Islet of Langerhans (tissue), 1 donor: ENCODE measurements around the gene SFN.
"Not testable (repeated sequence)": the region's sequence is repeated elsewhere in the genome, so short reads cannot be mapped to it uniquely, and the experiment has no call there.

Experiments used
- FAIRE-seq: peaks from one replicate; lab custom pipeline; 2011; peaks lifted over from hg19 to GRCh38; lab: Jason Lieb, UNC

The SFN gene

DNA sequence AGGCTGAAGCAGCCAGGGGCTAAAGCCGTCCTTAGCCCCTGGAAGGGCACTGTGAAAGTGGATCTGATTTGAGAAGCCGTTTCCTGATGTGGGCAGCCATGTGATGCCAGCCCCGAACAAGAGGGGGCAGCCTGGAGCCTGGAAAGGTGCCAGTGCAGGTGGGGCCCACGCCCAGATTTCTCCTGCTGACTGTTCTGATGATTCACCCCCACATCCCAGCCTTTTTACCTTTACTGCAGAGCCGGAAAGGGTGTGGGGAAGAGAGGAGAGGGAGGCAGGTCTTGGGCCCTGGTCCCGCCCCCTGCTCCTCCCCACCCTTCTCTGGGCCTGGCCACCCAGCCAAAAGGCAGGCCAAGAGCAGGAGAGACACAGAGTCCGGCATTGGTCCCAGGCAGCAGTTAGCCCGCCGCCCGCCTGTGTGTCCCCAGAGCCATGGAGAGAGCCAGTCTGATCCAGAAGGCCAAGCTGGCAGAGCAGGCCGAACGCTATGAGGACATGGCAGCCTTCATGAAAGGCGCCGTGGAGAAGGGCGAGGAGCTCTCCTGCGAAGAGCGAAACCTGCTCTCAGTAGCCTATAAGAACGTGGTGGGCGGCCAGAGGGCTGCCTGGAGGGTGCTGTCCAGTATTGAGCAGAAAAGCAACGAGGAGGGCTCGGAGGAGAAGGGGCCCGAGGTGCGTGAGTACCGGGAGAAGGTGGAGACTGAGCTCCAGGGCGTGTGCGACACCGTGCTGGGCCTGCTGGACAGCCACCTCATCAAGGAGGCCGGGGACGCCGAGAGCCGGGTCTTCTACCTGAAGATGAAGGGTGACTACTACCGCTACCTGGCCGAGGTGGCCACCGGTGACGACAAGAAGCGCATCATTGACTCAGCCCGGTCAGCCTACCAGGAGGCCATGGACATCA lies at the start of gene SFN:
Gene SFN, plus strand, starts transcription at position 369 of the 904 bp plus-strand sequence. Its CDS starts 64 bp downstream, at position 433.
- FAIRE-seq: no peak

DNA sequence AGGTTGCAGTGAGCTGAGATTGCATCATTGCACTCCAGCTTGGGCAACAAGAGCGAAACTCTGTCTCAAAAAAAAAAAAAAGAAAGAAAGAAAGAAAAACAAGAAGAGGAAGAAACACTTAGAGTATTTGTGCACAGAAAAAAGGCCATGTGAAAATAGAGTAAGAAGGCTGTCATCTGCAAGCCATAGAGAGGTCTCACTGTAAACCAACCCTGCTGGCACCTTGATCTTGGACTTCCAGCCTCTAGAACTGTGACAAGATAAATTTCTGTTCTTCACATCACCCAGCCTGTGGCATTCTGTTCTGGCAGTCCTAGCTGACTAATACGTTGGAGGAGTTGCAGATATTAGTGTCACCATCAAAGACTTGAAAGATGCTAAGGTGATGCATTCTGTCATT lies 48.6 kb upstream of the SFN start:
- FAIRE-seq: no peak

DNA sequence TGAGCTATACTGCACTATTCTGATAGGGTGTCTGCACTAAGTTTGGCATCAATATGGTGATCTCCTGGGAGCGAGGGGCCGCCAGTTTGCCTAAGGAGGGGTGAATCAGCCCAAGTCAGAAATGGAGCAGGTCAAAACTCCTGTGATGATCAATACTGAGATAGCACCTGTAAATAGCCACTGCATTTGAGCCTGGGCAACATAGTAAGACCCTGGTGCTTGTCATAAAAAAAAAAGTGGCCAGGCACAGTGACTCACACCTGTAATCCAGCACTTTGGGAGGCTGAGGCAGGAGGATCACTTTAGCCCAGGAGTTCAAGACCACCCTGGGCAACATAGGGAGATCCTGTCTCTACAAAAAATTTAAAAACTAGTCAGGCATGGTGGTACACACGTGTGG lies 48.1 kb upstream of the SFN start:
- FAIRE-seq: no peak

DNA sequence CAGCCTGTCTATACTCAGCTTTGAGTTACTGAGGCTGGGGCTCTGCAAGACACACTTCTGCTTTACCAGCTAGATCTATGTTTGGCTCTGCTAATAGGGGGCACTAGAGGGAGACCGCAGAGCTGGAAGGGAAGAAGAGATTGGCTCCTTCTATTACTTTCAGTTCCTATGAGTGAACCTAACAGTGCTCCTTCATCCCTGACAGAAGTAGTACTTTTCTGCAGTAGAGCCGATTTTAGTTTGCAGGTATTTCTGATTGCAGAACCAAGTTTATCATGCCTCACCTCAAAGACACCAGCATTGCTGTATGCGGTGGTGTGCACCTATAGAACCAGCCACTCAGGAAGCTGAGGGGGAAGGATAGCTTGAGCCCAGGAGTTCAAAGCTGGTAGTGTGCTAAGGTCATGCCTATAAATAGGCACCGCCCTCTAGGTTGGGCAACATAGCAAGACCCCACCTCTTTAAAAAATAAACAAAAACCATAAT lies 42.1 kb upstream of the SFN start:
- no peak for FAIRE-seq

DNA sequence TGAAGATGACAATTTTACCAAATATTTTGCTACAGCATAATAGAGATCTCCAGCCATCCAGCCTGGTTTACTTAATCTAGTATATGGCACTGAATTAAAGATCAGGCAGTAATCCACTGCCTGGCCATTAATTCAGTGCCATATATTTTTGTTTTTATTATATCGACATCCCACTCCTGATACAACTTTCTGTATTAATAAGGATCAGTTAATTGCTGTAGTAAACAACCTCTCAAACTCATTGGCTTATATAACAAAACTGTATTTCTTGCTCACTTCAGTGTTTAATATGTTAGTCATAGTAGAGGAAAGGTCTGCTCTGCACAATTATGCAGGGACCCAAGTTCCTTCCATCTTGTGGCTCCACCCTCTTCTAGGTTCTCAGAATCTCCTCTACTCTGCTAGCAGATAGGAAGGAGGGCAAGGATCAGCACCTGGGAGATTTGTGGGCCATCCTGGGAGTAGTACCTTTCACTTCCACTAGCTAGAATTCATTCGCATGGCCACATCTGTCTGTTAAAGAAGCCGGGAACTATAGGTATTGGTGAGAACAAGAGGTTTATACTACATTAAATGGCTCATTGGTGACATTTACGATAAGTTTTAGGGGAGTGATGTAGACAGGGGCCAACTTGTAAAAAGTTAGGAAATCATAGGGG lies 40.1 kb upstream of the SFN start:
- FAIRE-seq: no peak

DNA sequence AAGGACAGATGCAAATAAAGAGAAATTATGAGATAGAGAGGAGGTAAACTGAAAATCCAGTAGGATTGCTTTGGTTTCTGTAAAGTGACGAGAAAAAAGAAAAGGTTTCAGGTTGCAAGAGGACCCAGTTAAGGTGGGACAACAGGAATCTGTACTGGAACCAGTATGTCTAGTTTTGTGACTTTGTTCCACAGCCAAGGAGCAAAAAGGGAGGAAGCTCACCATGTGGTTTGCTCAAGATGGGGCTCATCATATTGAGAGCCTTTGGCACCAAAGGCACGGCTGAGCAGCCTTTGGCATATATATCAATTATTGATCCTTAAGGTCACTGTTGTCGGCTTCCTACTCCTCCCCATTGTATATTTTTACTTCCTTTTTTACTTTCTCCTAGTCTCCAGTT lies 38.2 kb upstream of the SFN start:
- no peak for FAIRE-seq

DNA sequence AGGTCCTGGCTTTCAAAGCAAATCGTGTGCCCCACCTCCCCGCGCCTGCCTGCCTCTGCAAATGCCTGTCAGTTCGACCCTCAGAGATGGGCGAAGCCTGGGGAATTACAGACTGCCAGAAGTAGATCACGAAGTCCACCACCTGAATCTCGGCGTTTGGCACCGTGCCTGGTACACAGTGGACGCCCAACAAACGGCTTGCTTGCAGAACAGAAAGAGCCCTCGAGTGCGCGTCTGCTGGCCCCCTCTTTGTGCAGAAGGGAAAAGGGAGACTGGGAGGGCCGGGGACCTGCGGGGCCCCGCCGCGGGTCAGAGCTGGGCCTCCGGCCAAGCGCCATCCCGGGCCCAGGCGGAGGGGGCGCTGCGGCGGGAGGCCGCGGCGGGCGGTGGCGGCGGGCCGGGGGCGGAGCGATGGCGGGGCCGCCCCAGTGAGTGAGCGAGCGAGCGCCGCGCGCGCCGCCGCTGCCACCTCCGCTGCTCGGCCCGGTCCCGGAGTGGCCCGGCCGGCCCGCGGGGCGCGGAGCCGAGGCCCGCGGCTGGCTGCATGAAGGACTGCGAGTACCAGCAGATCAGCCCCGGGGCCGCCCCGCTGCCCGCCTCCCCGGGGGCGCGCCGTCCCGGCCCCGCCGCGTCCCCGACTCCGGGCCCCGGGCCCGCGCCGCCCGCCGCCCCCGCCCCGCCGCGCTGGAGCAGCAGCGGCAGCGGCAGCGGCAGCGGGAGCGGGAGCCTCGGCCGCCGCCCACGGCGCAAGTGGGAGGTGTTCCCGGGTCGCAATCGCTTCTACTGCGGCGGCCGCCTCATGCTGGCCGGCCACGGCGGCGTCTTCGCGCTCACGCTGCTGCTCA lies 36.5 kb upstream of the SFN start, which contains the start of gene ZDHHC18:
Gene ZDHHC18, plus strand, starts transcription at position 428 of the 845 bp plus-strand sequence. Its CDS starts 117 bp downstream, at position 545.
- no peak for FAIRE-seq

DNA sequence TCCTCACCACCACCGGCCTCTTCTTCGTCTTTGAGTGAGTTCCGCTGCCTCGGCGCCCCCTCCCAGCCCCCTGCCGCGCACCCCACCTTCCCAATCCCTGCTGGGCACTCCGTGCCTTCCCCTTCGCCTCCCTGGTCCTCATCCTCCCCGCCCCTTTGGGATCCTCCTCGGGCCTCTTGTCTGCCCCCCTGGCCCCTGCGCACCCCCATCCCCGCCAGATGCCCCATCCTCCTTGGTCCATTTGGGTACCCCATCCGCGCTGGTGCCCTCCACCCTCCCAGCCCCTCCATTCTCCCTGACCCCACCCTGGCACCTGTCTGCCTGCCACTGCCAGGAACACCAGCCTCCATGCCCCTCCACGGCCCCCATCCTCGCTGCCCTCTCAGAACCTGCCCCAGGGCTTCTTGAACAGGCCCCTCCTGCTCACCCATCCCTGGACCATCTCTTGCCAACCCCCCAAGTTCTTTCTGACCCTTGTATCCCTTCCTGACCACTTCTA lies 35.8 kb upstream of the SFN start:
- no peak for FAIRE-seq

DNA sequence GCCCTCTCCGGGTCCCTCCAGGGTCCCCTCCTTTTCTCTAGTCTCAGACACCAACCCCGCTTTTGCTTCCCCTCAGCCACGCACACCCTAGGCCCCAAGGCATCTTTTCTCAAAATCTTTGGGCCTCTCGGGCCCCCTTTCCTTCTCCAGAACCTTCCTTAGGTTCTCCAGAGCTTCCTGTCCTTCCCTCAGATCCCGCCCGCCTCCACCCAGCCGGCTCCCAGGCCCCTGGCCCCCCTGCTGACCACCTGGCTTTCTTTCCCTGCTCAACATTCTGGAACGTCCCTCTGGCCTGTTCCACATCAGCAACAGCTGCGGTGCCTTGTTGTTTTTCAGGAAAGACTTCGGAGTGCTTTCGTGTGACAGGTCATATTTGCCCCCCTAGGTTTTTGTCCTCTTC lies 35.3 kb upstream of the SFN start:
- no peak for FAIRE-seq

DNA sequence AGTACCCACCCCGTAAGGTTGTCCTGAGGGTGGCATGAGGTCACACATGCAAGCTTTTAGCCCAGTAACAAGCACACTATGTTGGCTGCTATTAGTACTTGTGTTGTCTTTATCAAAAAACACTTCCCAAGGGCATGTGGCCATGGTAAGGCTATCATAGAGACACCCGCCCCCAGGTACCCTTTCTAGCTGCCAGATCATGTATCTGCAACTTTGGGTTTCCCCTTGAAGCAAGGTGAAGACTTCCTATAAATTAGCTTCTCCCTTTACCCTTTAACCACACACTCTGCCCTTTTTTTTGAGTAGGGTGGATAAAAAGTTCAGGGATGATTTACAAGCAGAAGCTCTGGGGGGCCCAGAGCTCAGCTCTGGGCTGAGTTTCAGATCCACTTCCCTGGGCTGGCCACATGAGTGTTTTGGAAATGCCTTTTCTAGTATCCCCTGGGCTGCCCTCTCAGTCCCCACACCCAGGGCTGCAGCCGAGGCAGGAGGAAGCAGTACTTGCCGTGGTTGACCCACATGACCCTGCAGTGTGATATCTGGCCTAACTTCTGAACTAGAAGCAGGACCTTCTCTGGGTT lies 34.4 kb upstream of the SFN start:
- no peak for FAIRE-seq

DNA sequence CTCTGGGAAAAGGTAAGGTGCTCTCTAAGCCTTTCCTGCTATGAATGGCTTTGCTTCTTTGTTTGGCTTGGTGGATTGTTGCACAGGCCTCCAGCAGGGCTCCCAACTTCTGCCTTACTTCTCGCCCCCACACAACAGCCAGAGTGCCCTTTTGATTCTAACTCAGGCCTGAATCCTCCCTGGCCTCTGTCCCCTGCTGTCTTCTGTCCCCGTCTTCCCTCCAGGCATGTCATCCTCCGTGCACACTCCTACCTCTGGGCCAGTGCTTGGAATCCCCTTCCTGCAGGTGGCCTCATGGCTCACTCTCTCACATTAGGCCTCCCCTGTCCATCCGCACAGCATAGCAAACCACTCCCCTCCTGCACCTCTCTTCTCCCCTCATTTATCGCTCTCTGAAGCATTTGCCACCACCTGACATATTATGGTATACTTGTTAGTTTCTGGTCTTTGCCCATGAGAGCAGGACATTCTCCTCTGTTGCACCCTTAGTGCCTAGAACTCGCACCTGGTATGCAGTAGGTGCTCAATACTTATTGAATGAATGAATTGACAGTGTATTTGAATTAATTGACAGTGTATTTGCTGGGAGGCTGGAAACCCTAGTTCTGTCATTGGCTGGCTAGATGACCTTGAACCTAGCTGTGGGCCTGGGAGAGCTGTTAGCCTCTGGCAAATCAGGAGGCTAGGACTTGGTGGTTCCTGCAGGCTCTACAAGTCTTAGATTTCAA lies 33.6 kb upstream of the SFN start:
- no peak for FAIRE-seq

DNA sequence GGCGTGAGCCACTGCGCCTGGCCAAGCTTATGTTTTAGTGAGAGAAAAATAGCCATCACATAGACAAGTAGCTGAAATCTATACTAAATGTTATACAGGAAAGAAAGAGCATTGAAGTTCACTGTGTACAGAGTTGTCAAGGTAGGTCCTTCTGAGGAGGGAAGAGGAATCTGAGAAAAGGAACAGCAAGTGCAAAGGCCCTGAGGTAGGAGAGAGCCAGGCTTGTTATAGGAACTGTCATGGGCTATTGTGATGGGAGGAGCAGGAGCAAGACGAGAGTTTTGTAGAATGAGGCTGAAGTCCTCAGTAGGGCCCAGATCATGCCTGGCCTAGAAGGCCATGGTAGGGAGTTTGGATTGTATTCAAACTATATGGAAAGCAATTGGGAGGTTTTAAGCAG lies 31.9 kb upstream of the SFN start:
- no peak for FAIRE-seq

DNA sequence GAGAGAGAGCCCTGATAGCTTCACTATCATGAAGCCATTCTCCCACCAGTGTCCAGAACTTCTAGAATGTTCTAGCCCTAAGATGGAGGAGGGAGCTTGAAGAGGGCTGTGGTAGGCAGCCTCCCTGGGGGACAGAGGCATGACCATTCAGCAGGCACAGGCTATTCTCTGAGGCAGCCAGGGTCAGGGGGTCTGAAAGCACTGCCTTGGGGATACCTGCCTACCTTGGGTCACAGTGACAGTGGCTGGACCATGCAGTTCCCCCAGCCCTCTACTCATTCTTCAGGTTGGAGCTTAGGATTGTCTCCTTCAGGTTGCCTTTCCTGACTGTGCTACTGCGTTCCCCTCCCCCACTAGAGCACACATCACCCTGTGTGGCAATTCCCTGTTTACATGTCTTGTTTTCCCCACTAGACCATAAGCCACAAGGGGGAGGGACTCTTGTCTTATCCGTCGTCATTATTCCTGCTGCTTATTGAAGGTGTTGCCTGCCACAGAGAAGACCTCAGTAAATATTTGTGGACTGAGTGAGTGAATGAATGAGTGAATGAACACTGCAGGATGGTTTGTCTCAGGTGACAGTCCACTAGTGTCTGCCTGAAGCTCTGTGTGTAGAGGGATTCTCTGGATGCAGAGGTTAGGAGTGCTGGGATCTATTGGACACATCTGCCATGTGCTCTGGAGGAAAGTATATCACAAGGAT lies 31.3 kb upstream of the SFN start:
- no peak for FAIRE-seq

DNA sequence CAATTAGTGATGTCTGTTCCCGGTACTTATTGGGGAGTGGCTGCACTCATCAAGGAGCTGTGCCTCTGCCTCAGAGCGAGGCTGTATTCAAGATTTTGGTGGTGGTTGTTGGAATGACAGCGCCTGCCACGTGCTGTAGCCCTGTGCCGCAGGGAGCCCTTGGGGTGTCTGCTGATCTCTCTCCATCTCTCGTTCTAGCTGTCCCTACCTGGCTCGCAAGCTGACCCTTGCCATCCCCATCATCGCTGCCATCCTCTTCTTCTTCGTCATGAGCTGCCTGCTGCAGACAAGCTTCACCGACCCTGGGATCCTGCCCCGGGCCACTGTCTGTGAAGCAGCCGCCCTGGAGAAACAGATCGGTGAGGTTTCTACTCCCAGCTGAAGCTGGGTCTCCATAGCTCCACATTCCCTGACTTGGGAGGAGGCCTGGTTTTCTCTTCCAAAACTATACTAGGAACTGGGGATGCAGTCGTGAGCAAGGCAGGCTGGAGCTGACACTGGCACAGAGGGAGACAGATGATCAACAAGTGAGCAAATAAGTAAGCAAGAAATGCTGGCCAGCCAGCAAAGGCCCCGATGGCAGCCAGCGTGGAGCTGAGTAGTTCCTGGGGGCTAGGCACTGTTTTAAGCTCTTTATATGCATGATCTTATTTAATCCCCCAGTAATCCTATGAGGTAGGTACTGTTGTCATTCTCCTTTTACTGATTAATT lies 30.5 kb upstream of the SFN start:
- FAIRE-seq: no peak

DNA sequence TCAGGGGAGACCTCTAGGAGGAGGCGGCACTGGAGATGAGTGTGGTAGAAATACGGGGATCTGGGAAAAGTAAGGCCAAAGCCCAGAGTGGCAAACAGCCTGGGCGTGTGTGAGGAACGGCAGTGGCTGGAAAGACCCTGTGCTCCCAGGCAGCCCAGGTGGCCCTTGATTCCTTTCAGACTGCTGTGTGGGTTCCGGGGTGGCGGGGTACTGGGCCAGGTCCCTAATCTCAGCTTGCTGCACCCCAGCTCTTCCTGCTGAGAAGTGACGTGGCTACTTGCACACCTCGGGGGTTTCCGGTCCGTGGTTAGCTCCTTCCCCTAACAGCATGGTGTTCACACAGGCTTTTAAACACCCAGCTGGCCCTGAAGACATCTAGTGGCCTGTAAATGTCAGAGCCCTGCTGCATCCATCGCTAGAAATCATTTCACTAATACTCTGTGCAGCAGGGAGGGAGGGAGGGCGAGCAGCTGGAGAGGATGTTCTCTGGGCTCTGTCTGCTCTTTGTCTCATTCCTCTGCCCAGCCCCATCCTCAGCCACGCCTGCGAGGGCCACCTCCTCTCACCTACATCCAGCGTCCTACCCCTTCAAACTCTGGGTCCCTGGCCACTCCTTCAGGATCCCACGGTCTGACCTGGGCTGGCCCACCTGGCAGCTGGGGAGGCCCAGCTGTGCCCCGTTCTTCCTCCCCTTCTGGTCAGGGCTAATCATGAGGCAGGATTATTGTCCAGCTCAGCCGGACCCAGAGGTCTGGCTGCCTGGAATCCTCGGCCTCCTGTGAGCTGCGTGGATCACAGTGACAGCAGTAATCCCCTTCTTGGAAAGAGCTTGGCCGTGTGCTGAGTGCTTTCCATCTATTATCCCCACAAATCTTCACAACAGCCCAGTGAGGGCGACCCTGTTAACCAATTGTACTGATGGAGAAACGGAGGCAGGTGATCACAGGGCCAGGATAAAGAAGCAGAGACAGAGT lies 29.2 kb upstream of the SFN start:
- no peak for FAIRE-seq

DNA sequence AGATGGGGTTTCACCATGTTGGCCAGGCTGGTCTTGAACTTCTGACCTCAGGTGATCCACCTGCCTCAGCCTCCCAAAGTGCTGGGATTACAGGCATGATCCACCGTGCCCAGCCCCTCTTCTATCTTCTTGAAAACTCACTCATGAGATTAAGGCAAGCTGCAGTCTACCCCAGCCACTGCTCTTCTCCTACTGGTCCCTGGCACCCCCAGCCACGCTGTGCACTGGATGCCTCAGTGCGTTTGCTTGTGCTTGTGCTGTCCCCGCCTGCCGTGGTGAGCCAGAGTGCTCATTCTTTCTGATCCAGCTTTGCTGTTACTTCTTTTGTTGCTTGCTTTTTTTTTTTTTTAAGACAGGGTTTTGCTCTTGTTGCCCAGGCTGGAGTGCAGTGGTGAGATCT lies 25.3 kb upstream of the SFN start:
- not testable (repeated sequence) for FAIRE-seq

DNA sequence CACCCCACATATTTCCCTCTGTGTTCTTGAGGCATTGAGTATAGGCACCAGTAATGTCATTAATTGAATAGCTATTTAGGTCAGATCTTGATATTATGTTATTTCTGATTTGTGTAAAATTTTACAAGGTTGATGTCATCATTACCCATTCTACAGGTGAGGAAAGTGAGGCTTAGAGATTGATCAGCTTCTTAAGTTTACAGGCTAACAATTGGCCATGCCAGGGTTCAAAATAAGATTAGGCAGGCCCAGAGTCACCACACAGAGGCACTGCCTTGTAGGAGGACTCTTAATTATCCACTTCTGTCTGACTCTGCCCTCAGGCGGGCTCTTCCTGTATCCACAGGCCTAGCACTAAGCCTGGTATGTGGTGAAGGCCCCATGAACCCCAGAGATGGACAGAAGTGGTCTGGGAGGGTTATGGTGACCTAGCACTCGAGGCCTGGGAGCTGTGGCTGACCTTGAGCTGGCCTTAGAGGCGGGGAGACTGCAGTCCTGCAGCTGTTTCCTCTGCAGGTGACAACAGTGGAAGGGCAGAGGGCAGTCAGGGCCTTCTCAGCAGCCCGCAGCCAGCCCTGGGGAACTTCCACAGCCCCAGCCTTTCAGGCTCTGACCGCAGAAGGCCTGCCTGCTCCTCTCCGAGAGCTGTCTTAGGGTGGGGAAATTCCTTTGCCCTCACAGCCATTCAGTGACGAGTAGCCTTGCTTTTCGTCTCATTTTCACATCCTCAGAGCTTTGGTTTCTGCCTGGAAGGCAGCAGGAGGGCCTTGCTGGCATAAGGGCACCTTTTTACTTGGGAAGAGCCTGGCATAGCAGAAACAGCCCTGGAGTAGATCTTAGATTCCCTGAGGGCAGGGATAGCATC lies 24.2 kb upstream of the SFN start:
- FAIRE-seq: no peak

DNA sequence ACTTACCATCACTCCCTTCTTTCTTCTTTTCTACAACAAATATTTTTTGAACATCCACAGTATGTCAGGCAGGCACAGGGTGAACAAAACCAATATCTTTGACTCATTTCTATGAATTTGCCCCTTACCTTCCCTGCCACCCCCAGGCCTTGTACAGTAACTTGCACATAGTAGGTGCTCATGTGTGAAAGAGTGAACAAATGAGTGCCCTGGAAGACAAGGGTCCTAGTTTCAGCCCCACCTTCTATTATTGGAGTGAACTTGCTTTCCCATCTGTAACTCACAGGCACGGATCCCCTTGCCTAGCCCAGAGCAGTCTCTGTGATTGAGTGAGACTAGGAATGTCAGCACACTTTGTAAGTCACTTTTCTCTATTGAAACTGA lies 23.6 kb upstream of the SFN start:
- FAIRE-seq: no peak
